G401 (cell line): ENCODE measurements around the gene HOXC13. TPM values are rescaled to one million over a fixed set of nuclear protein-coding genes. Genes with fewer than 3 reads are reported as not detected.

Source experiments
- DNase-seq: peaks from one replicate; pipeline ENCODE4 v3.0.0-alpha.2; 2015; ENCODE audit warnings: low spot score
- in situ Hi-C: cut with HindIII; loops from 2 replicates; pipeline ENCODE4 v1.10.0; 2016; ENCODE audit warnings: low sequenced_read_pairs, mixed read lengths
- total RNA-seq: library from RNA; depleted of rRNA; stranded (reverse); fragments of >200 nt; shearing (Covaris generic); gene quantifications from 2 replicates; pipeline ENCODE4 v1.2.3, GENCODE V29; 2014

HOXC13 gene
- total RNA-seq, 1 experiment from 2014 or later: 13.2 TPM

DNA sequence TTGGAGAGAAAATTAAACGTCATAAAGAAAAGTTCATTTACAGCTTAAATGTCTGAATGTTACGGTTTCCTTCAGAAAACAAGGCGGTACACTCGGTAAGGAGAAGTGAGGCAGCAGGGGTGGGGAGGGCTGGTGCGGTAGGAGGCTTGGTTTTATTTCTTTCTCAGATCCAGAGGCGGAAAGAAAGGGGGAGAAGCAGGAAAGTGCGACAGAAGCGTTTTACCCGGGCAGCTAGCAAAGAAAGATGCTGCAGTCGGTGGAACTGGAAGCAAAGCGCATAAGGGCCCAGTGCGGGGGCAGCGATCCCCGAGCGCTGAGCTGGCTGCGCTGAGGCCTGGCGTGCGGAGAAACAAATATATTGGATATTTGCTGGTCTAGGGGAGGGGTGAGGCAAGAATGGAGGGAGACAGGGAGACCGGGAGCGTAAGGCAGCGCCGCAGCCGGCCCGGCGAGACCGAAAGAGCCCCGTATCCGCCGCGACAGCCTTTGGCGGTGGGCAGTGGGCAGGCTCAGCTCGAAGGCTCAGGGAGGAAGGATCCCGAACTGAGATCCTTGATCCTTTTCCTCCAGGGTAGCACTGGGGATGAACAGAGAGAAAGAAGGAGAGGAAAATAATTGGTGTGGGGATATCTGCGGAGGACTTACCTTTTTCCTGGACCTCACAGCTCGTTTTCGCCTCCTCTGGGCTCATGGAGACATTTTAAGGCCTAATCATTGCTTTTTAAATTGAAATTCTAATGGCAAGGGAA, 27.9 kb downstream of the HOXC13 start:
- no peak for DNase-seq

DNA sequence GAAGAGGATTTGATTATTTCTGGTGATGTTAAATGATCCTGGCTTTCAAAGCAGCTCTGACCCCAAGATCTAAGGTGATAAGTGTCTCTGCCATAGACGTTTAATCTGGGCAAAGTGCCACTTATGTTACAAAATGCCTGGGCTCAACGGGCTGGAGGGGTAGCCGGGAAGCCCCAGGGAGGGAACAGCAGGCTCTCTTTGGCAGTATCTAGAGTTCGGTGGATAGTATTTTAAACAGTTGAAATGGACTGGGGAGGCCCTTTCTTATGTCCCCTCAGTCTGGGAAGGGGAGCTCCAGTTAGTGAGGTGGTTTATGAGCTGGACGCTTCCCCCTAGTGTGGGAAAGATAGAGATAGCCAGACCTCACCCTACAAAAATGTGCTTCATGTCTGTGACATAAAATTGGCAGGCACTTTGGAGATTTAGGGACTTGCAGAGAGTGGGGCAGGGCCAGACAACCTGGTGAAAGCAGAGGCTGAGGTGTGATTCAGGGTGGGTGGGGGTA, 28.8 kb downstream of the HOXC13 start:
- in situ Hi-C loops: no loop called here

More for the DNA sequence above, 27.9 kb downstream of the HOXC13 start:
- in situ Hi-C loops: no loop called here

DNA sequence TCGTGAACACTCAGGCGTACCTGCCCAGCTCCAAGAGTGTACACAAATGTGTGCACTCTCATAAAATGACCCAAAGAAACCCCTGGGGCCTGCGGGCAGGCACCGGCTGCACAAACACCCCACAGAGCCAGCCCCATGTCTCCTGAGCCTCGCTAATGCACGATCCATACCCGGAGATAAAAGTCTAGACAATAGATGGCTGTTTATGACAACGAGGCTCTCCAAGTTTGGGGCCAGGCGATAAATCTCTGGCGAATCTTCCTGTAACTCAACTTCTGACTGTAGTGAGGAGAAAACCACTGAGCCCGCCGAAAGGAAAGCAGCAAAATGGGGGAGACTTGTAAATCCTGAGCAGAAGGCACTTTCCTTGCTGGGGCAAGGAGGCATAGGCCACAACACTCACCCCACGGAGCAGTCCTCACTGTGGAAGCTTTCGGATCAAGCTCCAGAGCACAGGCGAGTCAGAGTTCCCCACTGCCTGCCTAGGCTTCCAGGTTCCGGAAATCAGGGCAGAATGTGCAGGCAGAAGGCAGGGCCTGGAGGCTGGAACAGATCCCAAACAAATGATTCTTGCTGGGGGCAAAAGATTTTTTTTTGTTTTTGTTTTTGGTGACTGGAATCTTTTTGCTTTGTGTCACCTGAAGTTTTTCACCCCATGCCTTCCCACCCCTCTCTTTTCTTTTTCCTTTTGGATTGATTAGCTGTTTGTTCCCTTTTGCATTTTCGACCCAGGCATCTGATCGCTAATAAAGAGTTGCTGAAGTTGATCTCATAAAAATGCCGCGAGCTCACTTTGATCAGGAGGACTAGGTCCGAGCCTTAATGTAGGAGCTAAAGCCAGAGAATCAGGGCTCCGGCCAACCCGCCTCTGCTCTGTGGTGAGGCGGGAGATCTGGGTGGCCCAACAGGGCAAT, 29.8 kb downstream of the HOXC13 start:
- in situ Hi-C loops: no loop called here

More for the DNA sequence above, 28.8 kb downstream of the HOXC13 start:
- DNase-seq: no peak

DNA sequence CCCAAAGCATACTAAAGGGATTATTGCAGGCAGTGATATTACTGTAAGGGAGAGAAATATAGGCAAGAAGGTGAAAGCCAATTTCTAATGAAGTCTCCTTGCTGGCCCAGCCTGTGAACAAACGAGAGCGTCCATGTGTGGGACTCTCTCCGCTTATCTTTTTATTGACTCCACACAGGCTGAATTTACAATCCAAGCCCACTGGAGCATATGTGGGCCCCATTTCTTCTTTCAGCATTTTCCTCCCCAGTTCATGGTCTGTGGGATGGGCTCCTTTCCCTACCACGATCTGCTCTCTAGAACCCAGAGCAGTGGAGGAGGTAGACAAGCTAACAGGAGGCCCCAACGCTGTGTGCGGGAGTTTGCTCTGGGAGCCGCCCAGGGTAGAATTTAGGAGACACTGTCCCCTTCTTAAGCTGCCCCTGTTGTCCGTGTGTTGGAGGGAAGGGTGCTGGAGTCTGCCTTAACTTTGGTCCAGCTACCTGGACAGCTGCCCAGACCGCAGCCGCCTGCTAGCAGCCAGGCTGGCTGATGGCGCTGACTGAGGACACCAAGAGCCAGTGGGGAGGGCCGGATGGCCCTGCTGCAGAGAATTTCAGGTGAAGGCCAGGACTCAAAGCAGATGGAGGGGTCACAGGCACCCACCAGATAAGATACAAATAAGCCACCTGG, 31.1 kb downstream of the HOXC13 start:
- DNase-seq: no peak
- in situ Hi-C loops: no loop called here

More for the DNA sequence above, 29.8 kb downstream of the HOXC13 start:
- no peak for DNase-seq

DNA sequence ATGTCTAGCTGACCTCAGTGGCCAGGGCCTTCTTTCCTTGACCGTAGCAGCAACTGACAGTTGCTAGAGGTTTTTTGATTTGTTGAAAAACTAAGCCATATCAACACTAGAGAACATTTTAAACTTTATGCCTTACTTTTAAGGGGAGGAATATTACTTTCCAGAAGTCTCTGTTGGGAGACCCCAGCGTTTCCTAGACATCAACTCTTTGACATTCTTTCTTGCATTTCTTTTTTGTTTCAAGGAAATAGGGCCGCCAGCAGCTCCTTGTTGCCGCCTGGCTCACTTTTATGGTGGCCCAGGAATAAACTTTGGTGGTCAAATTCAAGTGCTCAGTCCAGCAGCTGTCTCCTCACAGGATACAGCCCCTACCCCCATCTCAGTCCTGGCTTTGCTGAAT, 31.8 kb downstream of the HOXC13 start:
- DNase-seq: no peak
- in situ Hi-C loops: no loop called here

DNA sequence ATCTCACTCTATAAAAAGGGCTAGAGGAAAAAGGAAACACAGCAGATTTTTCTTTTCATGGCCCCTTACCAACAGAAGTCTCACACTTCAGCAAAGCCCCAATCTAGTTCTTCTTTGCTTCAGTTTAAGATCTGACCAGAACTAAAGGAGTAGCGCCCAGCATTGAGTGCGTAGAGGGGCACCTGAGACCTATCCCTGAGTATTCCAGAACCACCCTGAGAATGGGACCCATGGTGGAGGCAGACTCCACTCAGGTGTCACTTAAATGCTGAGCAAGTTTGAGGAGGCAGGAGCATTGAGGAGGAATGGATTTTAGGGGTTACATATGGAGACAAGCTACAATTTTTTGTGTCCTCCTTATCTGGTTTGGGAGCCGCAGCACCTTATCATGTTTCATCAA, 32.5 kb downstream of the HOXC13 start:
- no peak for DNase-seq
- in situ Hi-C loops: no loop called here

DNA sequence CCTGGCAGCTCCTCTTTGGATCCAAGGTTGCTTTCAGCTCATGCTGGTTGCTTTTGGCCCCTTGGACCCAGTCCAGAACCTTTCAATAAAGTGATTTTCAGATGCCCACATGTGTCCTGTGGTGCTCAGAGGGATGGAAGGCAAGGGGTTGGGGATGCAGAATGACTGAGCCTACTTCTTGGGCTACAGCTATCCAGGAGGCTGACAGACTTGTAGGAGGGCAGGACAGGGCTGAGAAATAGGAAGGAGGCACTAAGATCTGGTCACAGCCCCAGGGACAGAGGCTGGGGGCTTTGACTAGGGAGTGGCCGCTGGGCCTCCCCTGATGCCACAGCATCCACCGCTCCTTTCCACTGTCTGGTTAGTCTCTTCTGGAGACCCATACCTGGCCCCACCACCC, 33.1 kb downstream of the HOXC13 start:
- no peak for DNase-seq
- in situ Hi-C loops: no loop called here

DNA sequence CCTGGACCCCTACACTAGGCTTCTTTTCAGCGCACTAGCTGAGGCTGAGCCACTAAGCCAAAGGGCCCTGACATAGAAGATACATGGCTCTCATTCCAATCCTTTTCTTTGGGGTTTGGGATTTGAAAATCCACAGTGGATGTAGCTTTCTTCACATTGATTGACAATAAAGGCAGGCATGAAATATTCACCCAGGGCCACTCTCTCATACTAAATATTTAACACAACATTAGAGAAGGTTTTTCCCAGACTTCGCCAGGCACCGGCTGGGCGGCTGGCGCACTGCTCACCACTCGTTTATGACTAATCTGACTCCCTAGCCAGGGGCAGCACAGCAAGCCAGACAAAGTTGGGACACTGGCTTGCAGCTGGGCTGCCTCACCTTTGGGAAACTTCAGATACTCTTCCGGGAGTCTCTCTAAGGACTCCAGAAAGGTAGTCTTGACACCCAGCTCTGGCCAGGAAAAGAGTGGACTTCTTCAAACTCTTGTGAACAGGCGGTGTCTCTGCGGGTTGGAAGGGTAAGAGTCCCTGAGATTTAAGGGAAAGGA, 33.6 kb downstream of the HOXC13 start:
- in situ Hi-C loops: no loop called here
- no peak for DNase-seq

DNA sequence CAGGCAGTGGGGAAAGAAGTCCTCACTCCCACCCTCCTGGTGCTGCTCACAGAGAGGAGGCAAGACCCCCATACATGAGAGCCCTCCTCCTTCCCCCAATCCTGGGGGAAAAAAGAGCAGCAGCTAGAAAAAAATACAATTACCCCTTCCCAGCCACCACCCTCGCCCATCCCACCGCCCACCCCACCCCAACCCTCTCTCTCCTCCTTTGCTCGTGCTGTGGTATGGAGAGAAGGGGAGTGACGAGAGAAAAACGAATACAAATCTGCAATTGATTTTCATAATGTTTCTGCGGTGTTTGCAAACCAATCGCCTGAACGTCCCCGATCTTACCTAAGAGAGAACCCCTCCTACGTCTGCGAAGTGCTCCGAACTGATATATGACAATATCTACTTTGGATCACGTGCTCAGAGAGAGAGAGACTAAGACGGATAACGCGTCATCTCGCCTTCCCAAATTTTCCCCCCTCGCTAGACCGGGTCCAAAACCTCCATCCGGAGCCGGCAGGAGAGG, 34.1 kb downstream of the HOXC13 start, which contains the start of gene HOXC11:
TSS of gene HOXC11 (plus strand) at position 405 of the 514 bp plus-strand sequence. CDS start 116 bp downstream, outside the sequence.
- in situ Hi-C loops: no loop called here
- no peak for DNase-seq

DNA sequence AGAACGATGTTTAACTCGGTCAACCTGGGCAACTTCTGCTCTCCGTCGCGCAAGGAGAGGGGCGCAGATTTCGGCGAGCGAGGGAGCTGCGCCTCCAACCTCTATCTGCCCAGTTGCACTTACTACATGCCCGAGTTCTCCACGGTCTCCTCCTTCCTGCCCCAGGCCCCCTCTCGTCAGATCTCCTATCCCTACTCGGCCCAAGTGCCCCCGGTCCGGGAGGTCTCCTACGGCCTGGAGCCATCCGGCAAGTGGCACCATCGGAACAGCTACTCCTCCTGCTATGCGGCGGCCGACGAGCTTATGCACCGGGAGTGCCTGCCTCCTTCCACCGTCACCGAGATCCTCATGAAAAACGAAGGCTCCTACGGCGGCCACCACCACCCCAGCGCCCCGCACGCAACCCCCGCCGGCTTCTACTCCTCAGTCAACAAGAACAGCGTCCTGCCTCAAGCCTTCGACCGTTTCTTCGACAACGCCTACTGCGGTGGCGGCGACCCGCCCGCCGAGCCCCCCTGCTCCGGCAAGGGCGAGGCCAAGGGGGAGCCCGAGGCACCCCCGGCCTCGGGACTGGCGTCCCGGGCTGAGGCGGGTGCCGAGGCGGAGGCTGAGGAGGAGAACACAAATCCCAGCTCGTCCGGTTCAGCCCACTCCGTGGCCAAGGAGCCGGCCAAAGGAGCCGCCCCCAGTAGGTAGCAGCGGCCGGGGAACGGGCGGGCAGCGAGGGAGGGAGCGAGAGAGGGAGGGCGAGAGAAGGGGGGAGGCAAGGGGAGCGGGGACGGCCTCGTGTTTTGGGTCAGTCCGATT, 34.8 kb downstream of the HOXC13 start:
- in situ Hi-C loops: no loop called here
- DNase-seq: no peak

DNA sequence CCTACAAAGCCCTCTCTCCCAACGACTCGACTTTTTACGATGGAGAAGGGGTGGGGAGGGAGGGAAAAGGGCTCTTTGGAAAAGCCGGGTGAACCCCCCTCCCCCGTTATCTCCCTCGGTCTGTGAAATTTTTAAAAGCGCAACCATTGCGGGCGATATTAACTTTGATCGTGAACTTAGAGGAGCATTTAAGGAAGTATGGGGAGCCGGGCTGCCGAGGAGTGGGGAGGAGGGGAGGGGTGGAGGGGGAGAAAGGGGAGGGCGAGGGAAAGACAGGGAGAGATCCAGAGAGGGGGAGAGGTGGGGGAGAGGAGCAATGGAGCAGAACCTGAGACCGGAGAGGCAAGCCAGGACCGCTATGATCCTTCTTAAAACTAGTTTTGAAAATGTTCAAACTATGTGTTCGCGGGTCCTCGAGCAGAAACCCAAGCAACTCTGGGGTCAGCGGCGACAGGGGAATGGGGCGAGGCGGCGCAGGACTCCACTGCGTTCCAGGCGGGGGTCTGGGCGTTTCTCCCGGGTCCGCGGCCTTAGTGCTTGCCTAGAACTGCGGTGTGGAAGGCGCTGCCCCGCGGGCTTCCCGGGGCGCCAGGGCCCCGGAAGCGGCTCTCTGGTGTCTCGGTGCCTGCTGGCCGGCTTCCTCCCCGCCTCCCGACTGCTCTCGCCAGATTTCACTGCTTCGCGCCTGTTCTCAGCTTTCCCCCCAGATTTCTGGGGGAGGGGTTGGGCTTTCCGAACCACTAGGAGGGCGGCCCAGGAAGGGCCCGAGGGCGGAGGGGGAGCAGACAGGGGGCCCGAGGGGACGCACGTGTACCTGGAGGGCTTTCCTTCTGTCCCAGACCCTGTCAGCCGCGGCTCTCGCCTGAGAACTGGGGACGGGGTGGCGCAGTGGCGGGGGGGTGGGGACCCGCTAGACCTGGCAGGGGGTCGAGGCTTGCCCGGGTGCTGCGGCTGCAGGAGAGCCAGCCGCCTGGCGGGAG, 35.7 kb downstream of the HOXC13 start, which contains the start of gene HOTAIR:
TSS of gene HOTAIR (minus strand) at position 871 of the 980 bp plus-strand sequence.
- in situ Hi-C loops: no loop called here

DNA sequence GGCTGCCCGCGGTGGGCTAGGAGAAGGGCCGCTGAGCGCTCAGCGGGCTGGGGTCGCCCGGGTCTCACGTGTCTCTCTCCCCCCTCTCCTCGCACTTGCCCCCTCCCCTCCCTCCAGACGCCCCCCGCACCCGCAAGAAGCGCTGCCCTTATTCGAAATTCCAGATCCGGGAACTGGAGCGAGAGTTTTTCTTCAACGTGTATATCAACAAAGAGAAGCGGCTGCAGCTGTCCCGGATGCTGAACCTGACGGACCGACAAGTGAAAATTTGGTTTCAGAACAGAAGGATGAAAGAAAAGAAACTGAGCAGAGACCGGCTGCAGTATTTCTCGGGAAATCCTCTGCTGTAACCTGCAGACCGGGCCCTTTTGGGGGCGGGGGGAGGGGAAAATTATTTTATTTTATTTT, 36.4 kb downstream of the HOXC13 start:
- DNase-seq: no peak
- in situ Hi-C loops: no loop called here

More for the DNA sequence above, 35.7 kb downstream of the HOXC13 start, which contains the start of gene HOTAIR:
- DNase-seq: no peak

DNA sequence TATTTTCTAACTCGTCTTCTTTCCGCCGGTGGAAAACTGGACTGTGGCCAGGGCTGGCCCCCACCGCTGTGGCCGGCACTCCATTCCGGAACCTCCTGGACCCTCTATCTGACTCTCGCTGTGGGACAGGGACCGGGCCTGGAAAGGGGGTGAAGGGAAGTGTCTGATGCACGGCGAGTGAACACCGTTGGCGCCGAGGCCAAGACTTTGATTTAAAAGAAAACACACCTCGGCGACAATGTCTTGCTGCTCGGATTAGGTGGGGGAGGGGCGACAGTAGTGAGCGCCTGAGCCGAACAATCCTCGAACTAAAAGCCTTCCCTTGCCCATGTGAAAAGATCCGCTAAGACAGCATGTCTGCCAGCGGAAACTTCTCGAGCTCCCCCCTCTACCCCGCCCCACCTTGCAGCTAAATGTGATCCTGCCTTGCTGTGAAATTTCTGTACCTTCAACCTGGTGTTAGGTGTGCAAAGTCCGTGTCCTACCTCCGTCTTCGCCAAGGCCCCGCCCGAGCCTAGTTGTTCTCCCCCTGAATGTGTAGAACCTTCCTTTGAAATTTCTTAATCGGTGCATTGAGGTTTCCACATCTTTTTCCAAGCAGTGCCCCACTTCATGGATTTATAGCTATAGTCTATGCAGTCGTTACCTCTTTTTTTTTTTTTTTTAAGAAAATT, 37.0 kb downstream of the HOXC13 start:
- in situ Hi-C loops: no loop called here
- DNase-seq: no peak

DNA sequence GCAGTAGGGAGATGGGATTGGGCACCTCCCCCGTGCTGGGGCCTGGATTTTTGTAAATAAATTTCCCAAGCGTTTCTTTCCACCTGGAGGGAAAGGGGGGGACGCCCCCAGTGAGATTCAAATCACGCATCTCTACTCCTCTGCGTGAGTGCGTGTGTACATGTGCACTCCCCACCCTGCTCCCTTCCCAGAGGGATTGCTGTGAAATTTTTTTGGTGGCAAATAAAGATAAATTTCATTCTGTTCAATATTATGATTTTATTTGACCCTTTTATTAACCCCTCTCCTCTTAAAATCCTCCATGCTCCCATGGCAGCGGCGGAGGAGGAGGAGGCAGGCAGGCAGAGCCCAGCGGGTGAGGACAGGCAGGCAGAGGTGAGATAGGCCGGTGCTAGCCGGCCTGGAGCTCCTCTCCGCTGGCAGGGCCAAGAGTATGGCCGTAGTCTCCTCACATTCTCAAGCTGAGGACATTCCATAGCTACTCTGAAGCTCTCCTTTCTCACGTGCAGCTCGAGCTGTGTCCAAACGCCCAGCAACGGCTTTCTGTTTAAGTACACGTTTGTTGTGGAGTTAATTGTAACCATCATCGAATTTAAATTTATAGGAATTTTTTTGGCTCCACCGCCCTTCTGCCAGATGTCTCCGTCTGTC, 37.7 kb downstream of the HOXC13 start:
- in situ Hi-C loops: no loop called here
- no peak for DNase-seq

DNA sequence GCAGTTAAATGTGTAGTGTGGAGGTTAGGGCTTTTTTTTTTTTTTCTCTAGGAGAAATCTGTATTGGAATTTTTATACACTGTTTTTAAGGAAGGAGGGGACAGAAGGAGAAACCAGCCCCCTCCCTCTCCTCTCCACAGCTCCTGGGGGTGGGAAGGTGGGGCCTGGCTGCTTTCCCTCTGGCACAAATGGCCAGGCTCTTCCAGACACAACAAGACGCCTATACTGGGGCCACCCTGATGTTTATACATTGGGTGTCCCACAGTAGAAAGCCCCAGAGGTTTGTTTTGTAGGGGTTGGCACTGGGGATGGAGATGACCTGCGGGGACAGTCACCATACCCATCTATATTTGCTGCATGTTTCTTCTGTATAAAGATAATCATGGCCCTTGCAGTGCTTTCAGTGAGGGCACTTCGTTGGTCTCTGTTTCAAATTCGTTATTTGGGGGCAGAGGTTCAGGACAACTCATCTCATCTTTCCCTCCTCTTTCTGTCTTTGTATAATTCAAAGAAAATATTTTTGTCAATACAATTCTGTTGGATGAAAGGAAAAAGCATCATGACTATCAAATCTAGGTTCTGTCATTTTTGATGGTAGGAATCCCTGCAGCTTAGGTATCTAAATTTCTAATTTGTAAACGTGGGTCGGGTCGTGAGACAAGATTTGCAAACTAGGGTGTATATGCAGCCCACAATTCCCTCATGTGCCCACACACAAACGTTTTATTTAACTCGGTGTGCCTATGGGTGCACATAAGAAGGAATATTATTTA, 38.4 kb downstream of the HOXC13 start:
- in situ Hi-C loops: no loop called here
- no peak for DNase-seq
